Activated CD4-positive, alpha-beta T cell treated with anti-CD3 and anti-CD28 coated beads for 24 hours (primary cell): ENCODE data around the gene HIRA.
"Not testable (repeated sequence)": the region's sequence is repeated elsewhere in the genome, so short reads cannot be mapped to it uniquely, and the experiment has no call there.

ENCODE experiments used
- DNase-seq, 2 donors: peaks; one replicate each; pipeline ENCODE4 v3.0.0-alpha.2; 2020; ENCODE audit warnings: low read depth in 2 of 2

Gene HIRA

GRCh38 chr22:19440411-19441195 lies 9.1 kb upstream of the HIRA start:
- DNase-seq = no peak

DNA sequence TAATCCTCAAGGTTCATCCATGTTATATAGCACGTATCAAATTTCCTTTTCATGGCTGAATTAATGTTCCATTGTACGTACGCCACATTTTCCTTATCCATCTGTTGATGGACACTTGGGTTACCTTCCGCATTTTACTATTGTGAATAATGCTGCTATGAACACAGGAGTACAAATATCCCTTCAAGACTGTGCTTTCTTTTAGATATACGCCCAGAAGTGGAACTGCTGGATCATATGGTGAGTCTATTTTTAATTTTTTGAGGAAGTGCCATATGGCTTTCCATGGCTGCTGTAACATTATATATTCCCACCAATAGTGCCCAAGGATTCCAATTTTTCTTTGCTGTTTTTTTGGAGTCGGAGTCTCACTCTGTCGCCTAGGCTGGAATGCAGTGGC lies 6.8 kb upstream of the HIRA start:
- DNase-seq = no peak

DNA sequence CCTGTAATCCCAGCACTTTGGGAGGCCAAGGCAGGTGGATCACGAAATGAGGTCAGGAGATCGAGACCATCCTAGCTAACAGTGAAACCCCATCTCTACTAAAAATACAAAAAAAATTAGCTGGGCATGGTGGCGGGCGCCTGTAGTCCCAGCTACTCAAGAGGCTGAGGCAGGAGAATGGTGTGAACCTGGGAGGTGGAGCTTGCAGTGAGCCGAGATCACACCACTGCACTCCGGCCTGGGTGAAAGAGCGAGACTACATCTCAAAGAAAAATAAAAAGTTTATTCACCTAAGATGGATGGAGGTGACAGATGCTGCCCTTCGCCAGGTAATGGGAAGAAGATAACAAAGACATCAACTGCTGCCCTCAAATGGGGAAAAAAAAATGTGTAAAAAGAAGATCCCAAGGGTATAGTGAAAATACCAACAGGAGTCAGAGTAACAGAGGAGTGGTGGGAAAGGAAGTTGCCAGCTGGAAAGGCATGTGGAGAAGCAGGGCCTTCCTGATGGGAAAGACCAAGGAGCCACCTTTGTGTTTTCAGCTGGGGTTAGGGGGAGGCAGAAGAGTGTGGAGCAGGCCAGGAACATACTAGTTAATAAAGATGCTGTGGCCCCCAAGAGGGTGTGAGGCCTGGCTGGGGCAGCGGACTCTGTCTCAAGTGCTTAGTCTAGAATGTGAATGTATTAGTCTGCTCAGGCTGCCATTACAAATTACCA lies 5.1 kb upstream of the HIRA start:
- not testable (repeated sequence) for DNase-seq

DNA sequence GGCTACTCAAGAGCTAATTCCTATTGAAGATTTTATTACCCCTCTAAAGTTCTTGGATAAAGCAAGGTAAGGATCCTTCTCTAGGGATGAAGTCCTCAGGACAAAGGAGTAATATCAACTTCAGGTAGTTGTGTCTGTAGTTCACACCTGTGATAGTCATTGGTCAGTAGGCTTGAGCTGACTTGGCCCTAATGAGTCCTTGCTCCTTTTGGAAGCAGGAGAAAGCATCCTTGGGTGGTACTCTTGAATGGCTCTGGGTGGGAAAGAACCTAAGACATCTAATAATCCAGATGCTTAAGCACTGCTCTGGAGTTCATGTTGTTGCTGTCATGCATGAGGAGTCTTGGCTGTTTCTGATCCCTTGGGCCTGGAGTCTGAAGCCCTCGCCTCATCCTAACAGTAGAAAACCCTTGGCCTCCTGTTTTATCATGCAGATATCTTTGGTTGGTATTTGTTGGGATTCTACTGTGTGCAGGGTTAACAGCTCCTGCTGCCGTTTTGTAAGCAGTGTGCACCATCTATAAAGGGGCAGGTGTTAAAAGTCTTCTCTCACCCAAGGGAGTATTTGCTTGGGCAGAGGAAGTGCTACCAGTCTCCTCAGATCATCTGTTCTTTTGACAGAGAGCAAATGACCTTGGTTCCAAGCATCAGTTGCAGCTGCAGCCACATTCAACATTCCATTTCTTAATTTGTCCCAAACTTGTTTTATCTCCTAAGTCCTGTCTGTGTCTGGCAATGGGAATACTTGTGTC lies 3.5 kb upstream of the HIRA start:
- DNase-seq = no peak

DNA sequence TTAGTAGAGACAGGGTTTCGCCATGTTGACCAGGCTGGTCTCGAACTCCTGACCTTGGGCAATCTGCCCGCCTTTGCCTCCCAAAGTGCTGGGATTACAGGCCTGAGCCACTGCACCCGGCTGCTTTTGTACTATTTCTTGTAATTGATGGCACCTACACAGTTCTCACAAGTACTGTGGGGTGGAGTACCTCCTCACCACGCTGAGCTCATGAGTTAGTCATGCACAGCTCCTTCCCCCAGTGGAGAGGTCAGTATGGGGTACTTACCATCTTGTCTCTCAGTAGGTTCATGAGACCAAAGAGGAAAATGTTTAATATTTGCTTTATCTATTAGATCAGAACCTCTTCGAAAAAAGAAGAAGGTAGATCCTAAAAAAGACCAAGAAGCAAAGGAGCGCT lies 2.9 kb upstream of the HIRA start:
- DNase-seq = no peak

GRCh38 chr22:19432133-19432851 lies 759 bp upstream of the HIRA start, which contains the start of gene MRPL40:
Gene MRPL40, plus strand, starts transcription at chr22:19432545. Its CDS starts 10 bp downstream, at chr22:19432555.
- DNase-seq = peak; percentile 84 to 88

DNA sequence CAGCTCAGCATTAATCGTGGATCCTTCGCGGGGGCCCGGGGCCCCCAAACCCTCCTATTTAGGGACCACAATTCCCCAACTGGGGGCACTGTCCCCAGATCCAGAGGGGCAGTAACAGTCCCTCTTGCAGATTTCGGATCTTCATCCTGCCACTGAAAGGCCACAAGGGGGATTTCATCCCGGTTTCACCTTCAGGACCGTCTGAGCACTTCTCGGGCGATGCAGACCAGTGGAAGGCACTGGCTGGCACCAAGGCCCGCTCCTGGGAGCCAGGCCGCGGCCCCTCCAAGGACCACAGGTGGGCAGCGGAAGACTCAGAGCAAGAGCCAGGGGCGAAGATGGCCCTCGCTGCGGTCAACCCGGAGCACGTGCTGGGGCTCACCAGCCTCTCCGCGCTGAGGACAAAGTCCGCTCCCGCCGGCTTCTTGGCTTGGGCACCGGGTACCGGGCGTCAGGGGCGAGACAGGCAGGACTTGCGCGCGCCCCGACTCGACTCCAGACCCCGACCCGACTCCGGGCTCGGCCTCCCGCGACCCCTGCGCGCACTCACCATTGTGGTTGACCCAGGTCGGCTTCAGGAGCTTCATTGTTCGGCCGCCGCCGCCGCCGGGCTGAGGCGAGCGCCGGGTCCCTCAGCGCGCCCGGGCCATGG lies 517 bp downstream of the HIRA start:
- no peak for DNase-seq

DNA sequence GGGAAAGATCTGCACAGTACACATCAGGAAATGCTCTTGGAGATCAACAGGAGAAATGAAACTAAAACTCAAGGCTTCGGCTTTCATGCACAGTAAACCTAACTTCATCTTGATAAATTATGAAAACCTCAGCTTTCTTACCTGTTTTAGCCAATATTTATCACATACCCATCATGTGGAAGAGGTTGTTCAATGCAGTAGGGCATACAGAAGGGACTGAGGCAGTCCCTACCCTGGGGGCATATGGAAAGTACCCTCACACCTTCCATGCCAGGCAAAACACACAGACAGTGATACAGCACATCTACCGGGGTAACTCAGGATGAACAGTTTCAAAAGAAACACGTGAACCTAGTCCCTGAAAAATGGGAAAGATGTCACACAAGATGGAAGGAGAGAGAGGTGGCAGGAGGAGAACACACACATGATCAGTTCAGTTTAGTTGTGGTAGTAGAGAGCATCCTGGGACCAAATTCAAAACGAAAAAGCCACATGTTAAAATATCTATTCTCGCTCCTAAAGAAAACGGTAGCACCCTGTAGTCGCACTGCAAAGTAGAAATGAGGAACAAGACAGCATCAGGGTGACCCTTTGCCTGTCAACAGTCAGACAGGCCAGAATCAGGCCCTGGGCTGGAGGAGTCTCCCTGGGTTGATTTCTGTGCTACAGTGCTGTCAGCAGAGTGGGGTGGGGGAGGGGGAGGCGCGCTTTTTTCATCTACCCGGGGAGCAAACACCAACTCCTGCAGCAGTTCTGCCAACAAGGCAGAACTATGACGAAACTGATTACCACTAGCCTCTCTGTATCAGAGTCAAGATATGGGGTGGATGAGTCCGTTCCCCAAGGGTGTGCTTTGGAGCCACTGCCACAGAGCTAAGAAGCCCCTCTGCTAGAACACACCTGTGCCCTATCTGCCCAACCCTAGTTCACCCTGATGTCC lies 1.3 kb downstream of the HIRA start:
- no peak for DNase-seq

DNA sequence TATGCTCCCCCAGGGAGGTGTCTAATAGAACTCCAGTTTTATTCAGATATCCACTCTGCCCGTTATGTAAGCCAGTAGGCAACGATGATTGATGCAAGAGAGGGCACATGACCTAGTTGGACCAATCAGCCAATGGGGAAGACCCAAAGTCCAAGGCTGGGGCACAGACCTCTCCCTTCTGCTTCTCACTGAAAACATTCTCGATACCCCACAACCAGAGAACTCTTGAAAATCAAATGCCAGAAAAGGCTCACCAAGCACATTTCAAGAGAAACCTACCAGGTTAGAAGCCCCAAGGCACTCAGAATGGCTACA lies 7.4 kb downstream of the HIRA start:
- DNase-seq = no peak

DNA sequence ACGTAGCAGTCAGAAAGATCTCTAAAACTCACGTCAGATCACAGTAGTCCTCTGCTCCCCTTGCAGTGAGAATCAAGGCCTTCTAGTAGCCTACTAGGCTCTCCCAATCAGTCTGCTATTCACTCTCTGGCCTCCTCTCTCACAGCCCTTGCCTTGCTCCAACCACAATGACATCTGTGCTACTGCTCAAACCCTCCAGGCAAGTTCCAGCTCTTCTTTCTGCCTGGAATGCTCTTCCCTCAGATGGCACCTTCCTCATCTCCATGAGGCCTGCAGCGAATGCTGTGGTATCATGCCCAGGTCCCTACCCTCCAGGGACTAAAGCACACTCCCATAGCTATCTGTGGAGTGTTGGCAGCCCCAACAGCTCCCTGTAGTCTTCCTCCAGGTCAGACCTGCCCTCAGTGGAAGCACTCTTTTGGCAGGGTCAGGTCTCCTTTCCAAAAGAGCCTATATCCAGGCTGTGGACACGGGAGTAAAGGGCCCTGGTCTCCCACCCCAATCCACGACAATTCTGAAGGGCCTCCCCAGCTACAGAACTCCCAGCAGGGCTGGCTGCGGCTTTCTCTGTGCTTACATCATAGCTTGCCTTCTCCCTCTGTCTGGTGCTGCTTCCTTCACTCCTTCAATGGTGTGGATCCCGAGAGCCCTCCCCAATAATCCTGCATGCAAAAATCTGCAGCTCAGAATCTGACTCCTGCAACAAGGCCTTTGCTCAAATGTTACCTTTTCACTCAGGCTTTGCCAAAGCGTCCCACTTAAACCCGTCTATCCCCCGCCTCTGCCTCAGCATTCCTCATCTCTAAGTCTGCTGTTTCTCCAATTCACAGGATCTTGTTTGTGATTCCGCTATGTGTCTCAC lies 8.9 kb downstream of the HIRA start:
- no peak for DNase-seq

- no peak for DNase-seq
Measured at GRCh38 chr22:19420321-19420720, 11.2 kb downstream of the HIRA start.

DNA sequence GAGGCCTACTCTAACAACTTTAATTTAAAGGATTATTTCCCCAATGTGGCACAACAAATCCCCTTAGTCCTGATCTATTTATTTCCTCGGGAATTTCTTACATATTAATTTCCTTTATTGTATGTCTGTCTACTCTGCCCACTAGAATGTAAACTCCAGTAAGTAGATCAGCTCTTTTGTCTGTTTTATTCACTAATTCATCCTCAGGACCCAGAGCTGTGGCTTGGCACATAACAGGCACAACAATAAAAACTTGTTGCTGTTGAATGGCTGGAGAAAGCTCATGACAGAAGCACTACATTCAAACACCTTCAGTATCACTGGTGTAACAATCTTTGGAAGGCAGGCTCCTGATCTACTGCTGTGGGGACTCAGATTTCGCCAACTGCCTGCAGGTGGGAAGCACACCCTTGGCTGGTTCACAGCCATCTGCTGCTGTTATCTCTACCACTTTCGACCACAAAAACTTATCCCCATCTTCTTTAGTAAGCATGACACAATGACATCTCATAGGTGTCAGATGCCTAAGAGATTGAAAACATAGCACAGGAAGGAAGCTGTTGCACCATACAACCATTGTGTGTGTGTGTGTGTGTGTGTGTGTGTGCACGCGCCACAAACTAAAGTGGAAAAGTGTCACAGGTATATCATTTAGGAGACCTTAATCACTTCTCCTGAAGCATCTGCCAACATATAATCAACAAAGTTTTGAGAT lies 11.9 kb downstream of the HIRA start:
- peak in 1 of 2 donors; percentile 23 for DNase-seq

DNA sequence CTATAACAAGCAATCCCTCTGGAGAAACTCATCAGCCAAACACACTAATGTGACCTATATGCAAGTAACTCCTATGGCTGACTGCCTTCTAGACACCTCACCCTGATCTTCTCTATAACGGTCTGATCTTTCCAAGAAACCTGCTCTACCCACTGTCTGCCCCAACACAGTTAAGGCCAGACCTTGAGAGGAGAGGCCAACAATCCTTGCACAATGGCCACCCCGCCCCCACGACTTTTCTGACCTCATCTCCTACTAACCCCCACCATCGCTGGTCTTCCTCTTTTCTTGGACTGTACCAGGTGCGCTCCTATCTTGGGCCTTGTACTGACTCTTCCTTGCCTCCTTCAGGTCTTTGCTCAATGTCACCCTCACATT lies 12.5 kb downstream of the HIRA start:
- DNase-seq = no peak

DNA sequence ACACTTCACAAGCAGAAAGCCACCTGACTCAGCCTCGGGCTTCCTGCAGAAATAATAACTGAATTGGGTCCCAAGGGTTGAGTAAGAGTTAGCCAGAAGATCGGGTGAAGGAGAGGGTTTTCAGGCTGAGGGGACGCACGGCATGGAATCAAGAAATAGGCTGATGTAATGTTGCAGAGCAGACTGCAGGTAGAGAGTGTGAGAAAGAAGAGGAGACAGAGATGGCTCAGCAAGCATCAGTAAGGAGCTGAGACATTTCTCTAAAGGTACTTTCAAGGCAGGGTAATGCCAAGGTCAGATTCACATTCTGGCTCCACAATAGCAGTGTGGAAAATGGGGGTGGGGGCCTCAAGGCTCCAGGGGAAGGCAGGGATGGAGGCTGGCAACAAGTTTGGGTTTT lies 18.6 kb downstream of the HIRA start:
- DNase-seq = no peak

DNA sequence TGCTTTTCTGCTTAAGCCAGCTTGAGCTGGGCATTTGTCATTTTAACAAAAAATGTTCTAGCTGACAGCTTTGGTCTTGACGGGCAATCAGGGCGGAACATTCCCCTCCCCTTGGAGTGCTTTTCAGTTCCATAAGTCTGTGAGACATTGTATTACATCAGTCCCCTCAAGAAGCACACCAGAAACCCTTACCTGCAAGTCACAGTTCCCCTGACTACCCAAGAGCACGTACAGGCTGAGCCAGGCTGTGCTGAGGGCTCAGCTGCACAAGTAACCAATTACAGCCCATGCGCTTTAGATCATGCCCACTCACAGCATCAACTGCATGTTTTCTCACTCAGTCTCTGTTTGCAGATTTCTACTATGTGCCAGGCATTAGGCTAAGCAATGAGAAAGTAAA lies 19.1 kb downstream of the HIRA start:
- DNase-seq = no peak

- no peak for DNase-seq
Measured at GRCh38 chr22:19411690-19412045, 19.9 kb downstream of the HIRA start.

GRCh38 chr22:19410941-19411689 lies 20.4 kb downstream of the HIRA start:
- no peak for DNase-seq
